ENCODE results near the gene PPP1R37. TPM values are rescaled to one million over a fixed set of nuclear protein-coding genes. Genes with fewer than 3 reads are reported as not detected.

Gene PPP1R37
- total and polyA plus RNA-seq, 4 donors: 7.1 to 22.7 (median 14.4) TPM

GRCh38 chr19:45163751-45164460, 70.9 kb downstream of the PPP1R37 start:
- no peak for ATAC-seq (ENCODE audit: low FRiP score)
- 85 to 86% methylated on average over 15 of the region's 15 CpGs for WGBS, 2 donors
- Histone ChIP-seq H3K4me1 (ENCODE audit: control insufficient read depth in 1 of 2, insufficient read depth in 2 of 2, low read length in 2 of 2) (no peaks in the 10 kb centered on the region), H3K27me3 (ENCODE audit: control insufficient read depth in 1 of 2, insufficient read depth in 2 of 2, low read length in 1 of 2) (no peaks in the 10 kb centered on the region), H3K9me3 (ENCODE audit: control insufficient read depth, low read length) (no peaks in the 10 kb centered on the region), H3K36me3 (ENCODE audit: control insufficient read depth in 1 of 2, insufficient read depth in 2 of 2, low read length in 1 of 2) (no peaks in the 10 kb centered on the region), H3K4me3 (ENCODE audit: low read length in 2 of 2) (no peak overlapping the region), H3K27ac (ENCODE audit: low read depth in 1 of 2, low read length in 2 of 2) (no peak overlapping the region)
- DNase-seq: no peak
- intact Hi-C loops (cut with DNase I): no loop called here

GRCh38 chr19:45164577-45165335, 71.8 kb downstream of the PPP1R37 start:
- no peak for ATAC-seq (ENCODE audit: low FRiP score)
- Histone ChIP-seq H3K36me3 (ENCODE audit: control insufficient read depth in 1 of 2, insufficient read depth in 2 of 2, low read length in 1 of 2) (no peaks in the 10 kb centered on the region), H3K27ac (ENCODE audit: low read depth in 1 of 2, low read length in 2 of 2) (no peak overlapping the region), H3K27me3 (ENCODE audit: control insufficient read depth in 1 of 2, insufficient read depth in 2 of 2, low read length in 1 of 2) (no peaks in the 10 kb centered on the region), H3K4me1 (ENCODE audit: control insufficient read depth in 1 of 2, insufficient read depth in 2 of 2, low read length in 2 of 2) (no peaks in the 10 kb centered on the region), H3K4me3 (ENCODE audit: low read length in 2 of 2) (no peak overlapping the region), H3K9me3 (ENCODE audit: control insufficient read depth, low read length) (no peaks in the 10 kb centered on the region)
- WGBS, 2 donors: 37 to 43% methylated on average over 24 to 27 of the region's 27 CpGs
- no peak for DNase-seq
- intact Hi-C loops (cut with DNase I): no loop called here

DNA sequence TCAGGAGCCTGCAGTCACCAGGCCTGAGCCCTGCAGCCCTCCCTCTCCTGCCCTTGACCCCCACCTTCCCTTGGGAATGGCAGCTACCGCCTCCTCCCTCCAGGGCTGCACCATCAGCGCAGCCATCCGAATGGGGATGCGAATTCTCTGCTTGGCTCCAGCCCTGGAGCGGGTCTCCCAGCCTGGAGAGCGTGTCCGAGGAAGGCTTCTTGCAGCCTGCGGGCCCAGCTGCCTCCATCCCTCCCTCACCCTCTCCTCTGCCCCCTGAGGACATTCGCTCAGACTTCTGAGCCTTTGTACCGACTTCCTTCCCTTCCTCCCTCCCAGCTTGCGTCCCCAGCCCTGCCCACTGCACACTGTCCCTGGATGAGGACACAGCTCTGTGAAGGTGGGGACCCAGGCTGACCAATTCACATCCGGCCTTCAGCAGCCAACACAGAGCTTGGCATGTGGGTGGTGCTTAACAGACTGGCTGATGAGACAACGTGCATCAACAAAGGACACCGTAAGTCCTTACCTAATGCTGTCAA, 73.8 kb downstream of the PPP1R37 start:
- intact Hi-C loops (cut with DNase I): no loop called here
- Histone ChIP-seq H3K36me3 (ENCODE audit: control insufficient read depth in 1 of 2, insufficient read depth in 2 of 2, low read length in 1 of 2) (no peaks in the 10 kb centered on the region), H3K9me3 (ENCODE audit: control insufficient read depth, low read length) (no peaks in the 10 kb centered on the region), H3K27me3 (ENCODE audit: control insufficient read depth in 1 of 2, insufficient read depth in 2 of 2, low read length in 1 of 2) (no peaks in the 10 kb centered on the region), H3K4me3 (ENCODE audit: low read length in 2 of 2) (no peak overlapping the region), H3K27ac (ENCODE audit: low read depth in 1 of 2, low read length in 2 of 2) (no peak overlapping the region), H3K4me1 (ENCODE audit: control insufficient read depth in 1 of 2, insufficient read depth in 2 of 2, low read length in 2 of 2) (no peaks in the 10 kb centered on the region)
- no peak for DNase-seq
- WGBS, 2 donors: 71 to 74% methylated on average over 14 of the region's 14 CpGs
- ATAC-seq (ENCODE audit: low FRiP score): no peak

- Histone ChIP-seq H3K4me1 (ENCODE audit: control insufficient read depth in 1 of 2, insufficient read depth in 2 of 2, low read length in 2 of 2) (no peaks in the 10 kb centered on the region), H3K36me3 (ENCODE audit: control insufficient read depth in 1 of 2, insufficient read depth in 2 of 2, low read length in 1 of 2) (no peaks in the 10 kb centered on the region), H3K27ac (ENCODE audit: low read depth in 1 of 2, low read length in 2 of 2) (no peak overlapping the region), H3K9me3 (ENCODE audit: control insufficient read depth, low read length) (no peaks in the 10 kb centered on the region), H3K4me3 (ENCODE audit: low read length in 2 of 2) (no peak overlapping the region), H3K27me3 (ENCODE audit: control insufficient read depth in 1 of 2, insufficient read depth in 2 of 2, low read length in 1 of 2) (no peaks in the 10 kb centered on the region)
- DNase-seq: no peak
- 90 to 91% methylated on average over 16 of the region's 16 CpGs for WGBS, 2 donors
- no peak for ATAC-seq (ENCODE audit: low FRiP score)
- intact Hi-C loops (cut with DNase I): no loop called here
These were observed 75.9 kb downstream of the PPP1R37 start for GRCh38 chr19:45168767-45169351.

DNA sequence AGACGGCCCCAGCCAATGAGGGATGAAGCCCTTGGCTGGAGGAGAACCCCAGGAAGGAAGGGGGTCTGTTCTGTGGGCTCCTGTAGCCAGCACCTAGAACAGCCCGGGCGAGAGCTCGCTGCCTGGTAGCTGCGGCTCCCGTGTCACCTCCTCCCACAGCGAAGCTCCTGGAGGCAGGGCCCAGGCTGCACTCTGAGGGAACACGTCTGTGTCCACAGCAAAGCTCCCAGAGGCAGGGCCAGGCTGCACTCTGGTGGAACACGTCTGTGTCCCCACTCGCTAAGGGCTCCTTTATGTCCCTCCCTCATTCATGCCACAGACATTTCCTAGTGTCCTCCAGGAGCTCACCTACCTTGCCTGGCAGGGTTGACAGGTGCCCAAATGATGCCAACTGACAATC, 76.6 kb downstream of the PPP1R37 start:
- intact Hi-C loops (cut with DNase I): no loop called here
- ATAC-seq (ENCODE audit: low FRiP score) (no peak), DNase-seq (no peak)
- Histone ChIP-seq H3K4me1 (ENCODE audit: control insufficient read depth in 1 of 2, insufficient read depth in 2 of 2, low read length in 2 of 2) (no peaks in the 10 kb centered on the region), H3K4me3 (ENCODE audit: low read length in 2 of 2) (no peak overlapping the region), H3K27me3 (ENCODE audit: control insufficient read depth in 1 of 2, insufficient read depth in 2 of 2, low read length in 1 of 2) (no peaks in the 10 kb centered on the region), H3K27ac (ENCODE audit: low read depth in 1 of 2, low read length in 2 of 2) (no peak overlapping the region), H3K36me3 (ENCODE audit: control insufficient read depth in 1 of 2, insufficient read depth in 2 of 2, low read length in 1 of 2) (no peaks in the 10 kb centered on the region), H3K9me3 (ENCODE audit: control insufficient read depth, low read length) (no peaks in the 10 kb centered on the region)
- 92 to 94% methylated on average over 10 of the region's 10 CpGs for WGBS, 2 donors

DNA sequence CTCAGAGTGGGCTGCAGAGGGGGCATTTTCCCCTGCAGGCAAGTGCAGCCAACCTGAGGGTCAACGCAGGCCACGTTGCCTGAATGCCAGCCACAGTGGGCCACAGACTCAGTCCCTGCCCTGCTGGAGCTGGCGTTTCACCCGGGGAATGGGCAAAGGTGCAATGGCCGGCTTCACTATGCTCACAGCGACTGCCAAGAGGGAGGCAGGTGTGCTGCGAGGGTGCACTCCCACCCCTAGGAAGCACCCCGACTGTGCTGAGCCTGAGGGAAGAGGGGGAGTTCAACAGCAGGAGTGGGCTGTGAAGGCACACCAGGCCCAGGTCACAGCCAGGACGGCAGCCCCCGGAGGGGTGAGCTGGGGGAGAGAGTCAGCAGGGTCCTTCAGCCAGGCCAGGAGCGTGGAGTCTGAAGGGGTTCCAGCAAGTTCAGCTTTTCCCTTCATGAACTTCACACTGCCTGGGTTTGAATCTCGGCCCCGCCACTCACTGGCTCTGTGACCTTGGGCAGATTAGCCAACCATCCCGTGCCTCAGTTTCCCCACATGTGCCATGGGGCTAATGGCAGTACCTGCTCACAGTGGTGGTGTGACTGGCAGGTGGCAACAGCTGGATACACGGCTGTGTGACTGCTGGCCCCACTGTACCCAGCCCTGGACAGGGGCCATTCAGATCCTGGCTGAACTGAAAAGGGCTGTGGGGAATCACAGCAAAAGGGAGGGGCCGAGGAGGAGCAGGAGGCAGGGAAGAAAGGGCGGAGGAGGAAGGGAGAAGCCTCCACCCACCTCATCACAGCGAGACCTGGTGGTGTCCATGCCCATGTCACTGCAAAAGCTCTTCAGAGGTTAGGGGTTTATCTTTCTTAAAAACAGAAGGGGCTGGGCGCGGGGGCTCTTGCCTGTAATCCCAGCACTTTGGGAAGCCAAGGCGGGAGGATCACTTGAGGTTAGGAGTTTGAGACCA, 77.4 kb downstream of the PPP1R37 start:
- 83 to 85% methylated on average over 21 of the region's 21 CpGs for WGBS, 2 donors
- no peak for ATAC-seq (ENCODE audit: low FRiP score)
- H3K36me3 ChIP-seq (ENCODE audit: control insufficient read depth in 1 of 2, insufficient read depth in 2 of 2, low read length in 1 of 2): no peaks in the 10 kb centered on the region
- H3K9me3 ChIP-seq (ENCODE audit: control insufficient read depth, low read length): no peaks in the 10 kb centered on the region
- intact Hi-C loops (cut with DNase I): no loop called here
- DNase-seq: no peak
- no peak overlapping the region for H3K4me3 ChIP-seq (ENCODE audit: low read length in 2 of 2)
- H3K27ac ChIP-seq (ENCODE audit: low read depth in 1 of 2, low read length in 2 of 2): no peak overlapping the region
- H3K27me3 ChIP-seq (ENCODE audit: control insufficient read depth in 1 of 2, insufficient read depth in 2 of 2, low read length in 1 of 2): no peaks in the 10 kb centered on the region
- H3K4me1 ChIP-seq (ENCODE audit: control insufficient read depth in 1 of 2, insufficient read depth in 2 of 2, low read length in 2 of 2): no peaks in the 10 kb centered on the region

- Histone ChIP-seq H3K36me3 (ENCODE audit: control insufficient read depth in 1 of 2, insufficient read depth in 2 of 2, low read length in 1 of 2) (no peaks in the 10 kb centered on the region), H3K9me3 (ENCODE audit: control insufficient read depth, low read length) (no peaks in the 10 kb centered on the region), H3K27ac (ENCODE audit: low read depth in 1 of 2, low read length in 2 of 2) (no peak overlapping the region), H3K4me1 (ENCODE audit: control insufficient read depth in 1 of 2, insufficient read depth in 2 of 2, low read length in 2 of 2) (no peaks in the 10 kb centered on the region), H3K4me3 (ENCODE audit: low read length in 2 of 2) (no peak overlapping the region), H3K27me3 (ENCODE audit: control insufficient read depth in 1 of 2, insufficient read depth in 2 of 2, low read length in 1 of 2) (no peaks in the 10 kb centered on the region)
- intact Hi-C loops (cut with DNase I): no loop called here
- peak; percentile 21 for ATAC-seq (ENCODE audit: low FRiP score)
- no peak for DNase-seq
- 65 to 69% methylated on average over 7 of the region's 7 CpGs for WGBS, 2 donors
These were observed 78.2 kb downstream of the PPP1R37 start for GRCh38 chr19:45171211-45171623.

DNA sequence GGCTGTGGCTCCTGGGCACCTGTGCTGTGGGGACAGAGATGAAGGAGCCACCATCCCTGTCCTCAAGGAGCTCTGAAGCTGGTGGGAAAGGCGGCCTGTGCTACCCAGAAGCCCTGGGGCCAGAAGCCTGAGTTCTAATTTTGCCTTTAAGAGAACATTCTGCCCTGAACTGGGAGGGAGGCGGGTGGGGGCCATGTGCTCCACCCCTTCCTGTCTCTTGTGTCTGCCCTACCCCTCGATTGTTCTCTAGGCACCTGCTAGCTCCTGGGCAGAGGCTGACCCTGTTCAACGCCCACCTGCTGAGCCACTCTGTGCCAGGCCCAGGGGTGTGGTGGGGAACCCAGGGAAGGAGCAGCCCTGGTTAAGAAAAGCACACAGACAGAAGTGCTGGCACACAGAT, 79.2 kb downstream of the PPP1R37 start:
- ATAC-seq (ENCODE audit: low FRiP score): no peak
- no peak overlapping the region for H3K27ac ChIP-seq (ENCODE audit: low read depth in 1 of 2, low read length in 2 of 2)

More for the DNA sequence above, 79.2 kb downstream of the PPP1R37 start:
- Histone ChIP-seq H3K36me3 (ENCODE audit: control insufficient read depth in 1 of 2, insufficient read depth in 2 of 2, low read length in 1 of 2) (no peaks in the 10 kb centered on the region), H3K4me3 (ENCODE audit: low read length in 2 of 2) (no peak overlapping the region), H3K9me3 (ENCODE audit: control insufficient read depth, low read length) (no peaks in the 10 kb centered on the region), H3K27me3 (ENCODE audit: control insufficient read depth in 1 of 2, insufficient read depth in 2 of 2, low read length in 1 of 2) (no peaks in the 10 kb centered on the region), H3K4me1 (ENCODE audit: control insufficient read depth in 1 of 2, insufficient read depth in 2 of 2, low read length in 2 of 2) (no peaks in the 10 kb centered on the region)
- 79 to 83% methylated on average over 4 of the region's 4 CpGs for WGBS, 2 donors
- DNase-seq: no peak
- intact Hi-C loops (cut with DNase I): no loop called here
